ELF-1 (cell line): ENCODE measurements around the gene THNSL1.
"Not testable (repeated sequence)": the region's sequence is repeated elsewhere in the genome, so short reads cannot be mapped to it uniquely, and the experiment has no call there.

Experiments used
- DNase-seq: peaks from one replicate; pipeline ENCODE4 v3.0.0-alpha.2; 2016; ENCODE audit warnings: low read depth, low spot score

Gene THNSL1

GRCh38 chr10:25016376-25017153 is at the start of gene THNSL1:
TSS of gene THNSL1 (plus strand) at chr10:25016612. CDS start at chr10:25023224, 6,612 bp downstream.
- DNase-seq: peak; percentile 99

- DNase-seq: no peak
These were observed 49.4 kb upstream of the THNSL1 start for GRCh38 chr10:24966962-24967481.

- no peak for DNase-seq
These were observed 48.1 kb upstream of the THNSL1 start for GRCh38 chr10:24968349-24968748.

GRCh38 chr10:24968951-24969350 is 47.5 kb upstream of the THNSL1 start:
- not testable (repeated sequence) for DNase-seq

GRCh38 chr10:24969841-24970281 is 46.6 kb upstream of the THNSL1 start:
- no peak for DNase-seq

GRCh38 chr10:24971374-24971773 is 45.0 kb upstream of the THNSL1 start:
- no peak for DNase-seq

- no peak for DNase-seq
These were observed 43.2 kb upstream of the THNSL1 start for GRCh38 chr10:24973163-24973562.

GRCh38 chr10:24974976-24975375 is 41.4 kb upstream of the THNSL1 start:
- DNase-seq: no peak

- DNase-seq: no peak
These were observed 36.7 kb upstream of the THNSL1 start for GRCh38 chr10:24979685-24980084.

GRCh38 chr10:24981161-24981710 is 35.2 kb upstream of the THNSL1 start:
- no peak for DNase-seq

GRCh38 chr10:24982319-24983112 is 33.9 kb upstream of the THNSL1 start:
- DNase-seq: no peak

- no peak for DNase-seq
These were observed 33.3 kb upstream of the THNSL1 start for GRCh38 chr10:24983130-24983529.

GRCh38 chr10:24983946-24984345 is 32.5 kb upstream of the THNSL1 start:
- no peak for DNase-seq

GRCh38 chr10:24984906-24985305 is 31.5 kb upstream of the THNSL1 start:
- no peak for DNase-seq

GRCh38 chr10:24988831-24989640 is 27.4 kb upstream of the THNSL1 start:
- no peak for DNase-seq

GRCh38 chr10:24989867-24990266 is 26.5 kb upstream of the THNSL1 start:
- no peak for DNase-seq

- DNase-seq: no peak
These were observed 25.1 kb upstream of the THNSL1 start for GRCh38 chr10:24991298-24991697.

GRCh38 chr10:24992512-24993133 is 23.8 kb upstream of the THNSL1 start:
- DNase-seq: no peak

- DNase-seq: no peak
These were observed 23.0 kb upstream of the THNSL1 start for GRCh38 chr10:24993237-24993958.

GRCh38 chr10:24995072-24995471 is 21.3 kb upstream of the THNSL1 start:
- DNase-seq: no peak
